Bronchial epithelial cell (primary cell): ENCODE measurements around the gene SLC6A12. TPM values are rescaled to one million over a fixed set of nuclear protein-coding genes. Genes with fewer than 3 reads are reported as not detected.

Experiments
- DNase-seq: peaks from one replicate; pipeline ENCODE4 v3.0.0-alpha.2; 2010; ENCODE audit warnings: low read depth
- FAIRE-seq: peaks from 2 replicates; lab custom pipeline; 2011; peaks lifted over from hg19 to GRCh38; lab: Jason Lieb, UNC
- H3K27me3 ChIP-seq: 2 replicates; pipeline ENCODE4 v1.5.1; 2011; ENCODE audit warnings: low read length; ENCODE audit not compliant: control insufficient read depth, insufficient read depth
- H3K36me3 ChIP-seq: 2 replicates; pipeline ENCODE4 v1.5.1; 2011; ENCODE audit warnings: low read length; ENCODE audit not compliant: control insufficient read depth, insufficient read depth
- H3K4me3 ChIP-seq: 2 replicates; pipeline ENCODE4 v1.5.1; 2011; ENCODE audit warnings: mild to moderate bottlenecking, low read depth, low read length, control low read depth
- CTCF ChIP-seq: IDR thresholded peaks from 2 replicates; pipeline ENCODE4 v1.5.1; 2011; ENCODE audit warnings: mild to moderate bottlenecking, moderate library complexity, low read length, control low read depth, inconsistent platforms; ENCODE audit not compliant: insufficient read depth, severe bottlenecking
- total RNA-seq: library from RNA; depleted of rRNA; stranded (reverse); fragments of >200 nt; gene quantifications from 2 replicates; pipeline ENCODE4 v1.2.1, GENCODE V29; 2014

Gene SLC6A12
- total RNA-seq, 1 donor from 2014 or later = not detected

GRCh38 chr12:247271-247670 lies 33.3 kb upstream of the SLC6A12 start:
- FAIRE-seq (no peak), DNase-seq (no peak)
- H3K27me3 ChIP-seq = no peaks in the 10 kb centered on the region
- no peak overlapping the region for H3K4me3 ChIP-seq
- no peak for TF ChIP-seq CTCF
- H3K36me3 ChIP-seq = no peaks in the 10 kb centered on the region

- FAIRE-seq (no peak), DNase-seq (no peak)
- Histone ChIP-seq H3K4me3 (no peak overlapping the region), H3K27me3 (no peaks in the 10 kb centered on the region), H3K36me3 (no peaks in the 10 kb centered on the region)
- TF ChIP-seq CTCF = no peak
Measured at GRCh38 chr12:243381-243780, 29.4 kb upstream of the SLC6A12 start.

- Histone ChIP-seq H3K27me3 (no peaks in the 10 kb centered on the region), H3K4me3 (no peak overlapping the region), H3K36me3 (no peaks in the 10 kb centered on the region)
- DNase-seq = no peak
- FAIRE-seq = no peak
- TF ChIP-seq CTCF = no peak
Measured at GRCh38 chr12:242496-242895, 28.5 kb upstream of the SLC6A12 start.

- Histone ChIP-seq H3K27me3 (no peaks in the 10 kb centered on the region), H3K36me3 (no peaks in the 10 kb centered on the region), H3K4me3 (no peak overlapping the region)
- DNase-seq (no peak), FAIRE-seq (no peak)
- no peak for TF ChIP-seq CTCF
Measured at GRCh38 chr12:241266-241665, 27.3 kb upstream of the SLC6A12 start.

- Histone ChIP-seq H3K27me3 (no peaks in the 10 kb centered on the region), H3K36me3 (no peaks in the 10 kb centered on the region), H3K4me3 (no peak overlapping the region)
- no peak for TF ChIP-seq CTCF
- FAIRE-seq (no peak), DNase-seq (no peak)
Measured at GRCh38 chr12:240566-240965, 26.6 kb upstream of the SLC6A12 start.

- peak; percentile 32 for FAIRE-seq
- Histone ChIP-seq H3K27me3 (no peaks in the 10 kb centered on the region), H3K36me3 (no peaks in the 10 kb centered on the region), H3K4me3 (no peak overlapping the region)
- TF ChIP-seq CTCF = no peak
- DNase-seq = no peak
Measured at GRCh38 chr12:238736-239398, 24.9 kb upstream of the SLC6A12 start.
